ENCODE results near the gene CLEC14A.

Gene CLEC14A

GRCh38 chr14:38205949-38206665, 49.8 kb downstream of the CLEC14A start:
- no peak for DNase-seq

GRCh38 chr14:38205119-38205813, 50.6 kb downstream of the CLEC14A start:
- DNase-seq: no peak

DNA sequence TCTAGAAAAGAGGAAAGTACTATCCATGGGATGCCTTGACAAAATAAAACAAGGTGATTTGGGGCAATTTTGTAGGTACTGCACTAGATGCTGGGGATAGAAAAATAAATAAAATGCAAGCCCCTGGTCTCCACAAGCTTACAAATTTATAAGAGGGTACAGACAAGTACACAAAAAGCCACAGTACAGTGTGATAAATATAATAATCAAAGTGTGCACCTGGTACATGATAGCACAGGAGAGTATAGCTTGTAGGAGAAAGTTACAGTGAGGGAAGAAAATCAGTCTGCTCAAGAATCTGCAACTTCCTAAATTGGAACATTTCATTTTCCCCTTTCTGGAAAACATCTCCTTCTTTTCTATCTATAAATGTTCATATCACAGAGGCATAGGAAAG, 51.2 kb downstream of the CLEC14A start:
- no peak for DNase-seq

Measured in NCI-H774 (cell line).